Body of pancreas (tissue), 4 donors: ENCODE measurements around the gene CDH4. TPM values are rescaled to one million over a fixed set of nuclear protein-coding genes. Genes with fewer than 3 reads are reported as not detected.
A peak's percentile ranks its signal among the peaks of the same experiment; 100 is the strongest.

Source experiments
- ATAC-seq: fragments of 150-250 bp; one replicate; pipeline ENCODE4 v1.9.1; 2016
- DNase-seq, 4 donors: peaks; one replicate each; pipeline ENCODE4 v3.0.0-alpha.2; 2019
- H3K27ac ChIP-seq, 4 donors: fragments of 200-600 bp; sonication (generic); 1 replicate in 3 of 4; 2 replicates in 1 of 4; pipeline versions ENCODE4 v1.5.1 to v1.6.1; 2016 to 2019; ENCODE audit warnings: mild to moderate bottlenecking in 1 of 4, mixed read lengths in 1 of 4, moderate library complexity in 1 of 4
- H3K27me3 ChIP-seq, 2 donors: fragments of 200-600 bp; sonication (generic); one replicate each; pipeline ENCODE4 v1.6.0; 2016; ENCODE audit warnings: mild to moderate bottlenecking in 1 of 2
- H3K36me3 ChIP-seq, 2 donors: fragments of 200-600 bp; sonication (generic); replicated peaks in 1 of 2; 2 replicates each; pipeline ENCODE4 v1.5.1; 2016; ENCODE audit warnings: low read depth in 2 of 2; ENCODE audit not compliant: insufficient read depth in 1 of 2
- H3K4me1 ChIP-seq: fragments of 200-600 bp; sonication (generic); one replicate; pipeline ENCODE4 v1.6.0; 2016
- H3K4me3 ChIP-seq, 2 donors: fragments of 200-600 bp; sonication (generic); 1 replicate in 1 of 2; 2 replicates in 1 of 2; pipeline ENCODE4 v1.5.1; 2016 to 2019
- H3K9me3 ChIP-seq, 3 donors: fragments of 200-600 bp; sonication (generic); 1 replicate in 2 of 3; 2 replicates in 1 of 3; pipeline ENCODE4 v1.5.1; 2016
- CTCF ChIP-seq, 7 experiments: fragments of 450-650 bp in 4 of 7; fragments of 200-600 bp in 3 of 7; sonication (generic) in 3 of 7; IDR thresholded peaks; one replicate each; pipeline ENCODE4 v1.5.1; 2016 to 2019; ENCODE audit warnings: antibody characterized with exemption in 7 of 7
- POLR2A ChIP-seq, 3 donors: fragments of 450-650 bp; IDR thresholded peaks; one replicate each; pipeline ENCODE4 v1.6.1; 2016; ENCODE audit warnings: antibody characterized with exemption in 3 of 3, mild to moderate bottlenecking in 2 of 3
- WGBS, 2 donors: methylation state at CpG; one replicate each; pipeline ENCODE4 v1.1.5; 2017; 5-methylcytosine and 5-hydroxymethylcytosine counted together
- intact Hi-C: fragments of 100-400 bp; cut with DNase I; formaldehyde crosslinking; loops from one replicate; pipeline ENCODE4 v1.15.1; 2023
- total RNA-seq, 2 donors: library from RNA; depleted of rRNA; stranded (reverse); fragments of >200 nt; gene quantifications; one replicate each; pipeline ENCODE4 v1.1.0, GENCODE V29; 2016

The CDH4 gene
- total RNA-seq, 2 donors from 2014 or later = 0.33 to 0.52 TPM

DNA sequence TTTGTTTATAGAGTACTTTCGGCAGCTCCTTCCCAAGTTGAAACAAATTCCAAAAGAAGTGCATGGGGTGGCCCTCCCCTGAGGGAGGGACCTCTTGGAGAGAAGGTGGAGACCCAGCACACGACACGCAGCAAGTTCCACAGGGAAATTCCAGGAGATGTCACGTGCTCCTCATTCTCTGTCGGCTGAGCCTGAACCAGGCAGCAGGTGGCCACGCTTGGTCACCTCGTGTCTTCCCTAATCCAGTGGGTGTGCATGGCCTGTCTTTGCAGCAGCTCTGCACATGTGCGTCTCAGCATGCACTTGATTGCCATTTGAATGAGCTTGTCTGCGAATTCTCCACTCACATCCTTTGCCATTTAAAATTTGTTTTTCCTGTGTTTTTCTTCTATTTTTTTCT is 357.4 kb downstream of the CDH4 start:
- intact Hi-C loops = no loop called here
- Histone ChIP-seq H3K4me3 (no peak overlapping the region), H3K36me3 (no peaks in the 10 kb centered on the region), H3K27ac (no peak overlapping the region), H3K9me3 (peaks cover 0 to 9% (median 0%) of the 10 kb centered on the region in 3 donors), H3K4me1 (peaks cover 8% of the 10 kb centered on the region), H3K27me3 (no peaks in the 10 kb centered on the region)
- DNase-seq (no peak), ATAC-seq (no peak)
- 69 to 79% methylated on average over 9 of the region's 9 CpGs for WGBS, 2 donors
- no peak for TF ChIP-seq POLR2A (IDR thresholded peaks at IDR 0.05)
- TF ChIP-seq CTCF (IDR thresholded peaks at IDR 0.05) = no peak

GRCh38 chr20:61611401-61612180 is 359.5 kb downstream of the CDH4 start:
- Histone ChIP-seq H3K4me3 (no peak overlapping the region), H3K9me3 (peaks cover 0 to 9% (median 0%) of the 10 kb centered on the region in 3 donors), H3K27me3 (no peaks in the 10 kb centered on the region), H3K27ac (no peak overlapping the region), H3K4me1 (peaks cover 8% of the 10 kb centered on the region), H3K36me3 (no peaks in the 10 kb centered on the region)
- TF ChIP-seq CTCF (IDR thresholded peaks at IDR 0.05) (no peak), POLR2A (IDR thresholded peaks at IDR 0.05) (no peak)
- DNase-seq = no peak
- intact Hi-C loops = no loop called here
- no peak for ATAC-seq
- WGBS, 2 donors = 70 to 78% methylated on average over 10 to 13 of the region's 13 CpGs

DNA sequence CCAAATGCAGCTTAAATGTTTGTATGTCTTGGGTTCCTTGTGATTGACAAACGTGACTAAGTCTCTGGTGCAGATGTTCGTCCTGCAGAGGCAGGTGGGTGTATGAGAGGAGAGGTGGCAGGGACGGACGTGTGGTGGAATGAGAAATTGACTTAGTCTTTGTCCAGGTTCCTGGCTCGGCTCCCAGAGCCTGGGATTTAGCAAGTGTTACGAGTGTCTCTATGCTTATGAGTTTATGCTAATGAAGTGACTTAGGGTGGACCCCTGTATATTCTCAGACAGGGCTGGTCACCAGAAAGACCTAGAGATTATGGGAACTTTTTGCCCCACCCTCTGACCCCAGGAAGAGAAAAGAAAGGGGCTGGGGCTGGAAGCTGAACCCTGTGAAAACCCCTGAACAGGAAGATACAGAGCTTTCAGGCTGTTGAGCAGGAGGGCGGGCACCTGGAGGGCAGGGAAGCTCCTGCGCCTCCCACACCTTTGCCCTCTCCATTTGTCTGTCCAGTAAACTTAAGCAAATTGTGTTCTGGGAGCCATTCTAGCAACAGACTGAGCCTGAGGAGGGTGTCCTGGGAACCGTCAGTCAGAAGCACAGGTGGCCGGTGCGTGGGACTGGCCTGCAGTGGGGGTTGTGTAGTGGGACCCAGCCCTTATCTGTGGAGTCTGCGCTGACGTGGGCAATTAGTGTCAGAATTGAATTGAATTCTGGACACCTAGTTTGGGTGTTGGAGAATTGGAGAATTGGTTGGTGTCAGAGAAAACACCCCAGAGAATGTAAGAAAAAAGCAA is 362.1 kb downstream of the CDH4 start:
- peak; percentile 33 for ATAC-seq
- intact Hi-C loops = no loop called here
- peak in 3 of 4 donors; percentile 22 to 48 (median 30) for DNase-seq
- peaks cover 8% of the 10 kb centered on the region for H3K4me1 ChIP-seq
- no peaks in the 10 kb centered on the region for H3K36me3 ChIP-seq
- H3K27ac ChIP-seq = no peak overlapping the region
- WGBS, 2 donors = 20 to 22% methylated on average over 13 of the region's 13 CpGs
- no peaks in the 10 kb centered on the region for H3K27me3 ChIP-seq
- H3K9me3 ChIP-seq = peaks cover 0 to 9% (median 0%) of the 10 kb centered on the region in 3 donors
- TF ChIP-seq CTCF (IDR thresholded peaks at IDR 0.05) = no peak
- no peak for TF ChIP-seq POLR2A (IDR thresholded peaks at IDR 0.05)
- no peak overlapping the region for H3K4me3 ChIP-seq

- H3K36me3 ChIP-seq = no peaks in the 10 kb centered on the region
- DNase-seq (no peak), ATAC-seq (no peak)
- no peak overlapping the region for H3K4me3 ChIP-seq
- no peak for TF ChIP-seq POLR2A (IDR thresholded peaks at IDR 0.05)
- TF ChIP-seq CTCF (IDR thresholded peaks at IDR 0.05) = no peak
- intact Hi-C loops = no loop called here
- H3K27ac ChIP-seq = no peak overlapping the region
- no peaks in the 10 kb centered on the region for H3K27me3 ChIP-seq
- H3K4me1 ChIP-seq = peaks cover 8% of the 10 kb centered on the region
- WGBS, 2 donors = 74 to 75% methylated on average over 2 of the region's 2 CpGs
- peaks cover 0 to 9% (median 0%) of the 10 kb centered on the region in 3 donors for H3K9me3 ChIP-seq
These were observed 362.6 kb downstream of the CDH4 start for GRCh38 chr20:61614706-61615100.
